DOHH2 (cell line): ENCODE measurements around the gene ST3GAL3.

ENCODE experiments used
- H3F3A ChIP-seq: fragments of 200-600 bp; sonication (generic), shearing (Covaris generic); 2 replicates; pipeline ENCODE4 v1.6.0; 2016; ENCODE audit warnings: antibody characterized with exemption, mild to moderate bottlenecking; ENCODE audit not compliant: control insufficient read depth, insufficient read depth
- H3K27ac ChIP-seq: fragments of 200-600 bp; sonication (generic); 2 replicates; pipeline ENCODE4 v1.5.1; 2014; ENCODE audit warnings: low read depth, mild to moderate bottlenecking, low read length, moderate library complexity
- H3K27me3 ChIP-seq: fragments of 200-600 bp; sonication (generic); 2 replicates; pipeline ENCODE4 v1.6.1; 2014; ENCODE audit warnings: mild to moderate bottlenecking, low read length, mixed read lengths; ENCODE audit not compliant: control insufficient read depth
- H3K36me3 ChIP-seq: fragments of 200-600 bp; sonication (generic); 2 replicates; pipeline ENCODE4 v1.6.1; 2014; ENCODE audit warnings: mild to moderate bottlenecking, low read length, moderate library complexity, mixed read lengths; ENCODE audit not compliant: control insufficient read depth
- H3K4me1 ChIP-seq: fragments of 200-600 bp; sonication (generic); 2 replicates; pipeline ENCODE4 v1.6.1; 2014; ENCODE audit warnings: mild to moderate bottlenecking, low read length, mixed read lengths; ENCODE audit not compliant: control insufficient read depth
- H3K4me2 ChIP-seq: fragments of 200-600 bp; sonication (generic); 2 replicates; pipeline ENCODE4 v1.6.0; 2014; ENCODE audit warnings: mild to moderate bottlenecking, low read length, moderate library complexity
- H3K4me3 ChIP-seq: fragments of 200-600 bp; sonication (generic); 2 replicates; pipeline ENCODE4 v1.5.1; 2014; ENCODE audit warnings: mild to moderate bottlenecking, low read length, mixed read lengths
- H3K79me2 ChIP-seq: fragments of 200-600 bp; sonication (generic); 2 replicates; pipeline ENCODE4 v1.6.1; 2014; ENCODE audit warnings: mild to moderate bottlenecking, low read length, mixed read lengths; ENCODE audit not compliant: control insufficient read depth
- H3K9me2 ChIP-seq: fragments of 200-600 bp; sonication (generic); replicated peaks from 2 replicates; pipeline ENCODE4 v1.6.1; 2014; ENCODE audit warnings: mild to moderate bottlenecking, low read length, mixed read lengths; ENCODE audit not compliant: control insufficient read depth
- H3K9me3 ChIP-seq: fragments of 200-600 bp; sonication (generic); 2 replicates; pipeline ENCODE4 v1.6.1; 2014; ENCODE audit warnings: antibody characterized with exemption, low read length, mixed read lengths; ENCODE audit not compliant: control insufficient read depth, insufficient read depth
- H4K20me1 ChIP-seq: fragments of 200-600 bp; sonication (generic); 2 replicates; pipeline ENCODE4 v1.6.0; 2014; ENCODE audit warnings: low read depth, mild to moderate bottlenecking, antibody characterized with exemption, low read length, moderate library complexity; ENCODE audit not compliant: control insufficient read depth, insufficient read depth
- CTCF ChIP-seq: fragments of 200-600 bp; sonication (generic); IDR thresholded peaks from one replicate; pipeline ENCODE4 v1.5.1; 2014; ENCODE audit warnings: antibody characterized with exemption, mild to moderate bottlenecking, low read depth, low read length; ENCODE audit not compliant: poor library complexity, severe bottlenecking
- EZH2phosphoT487 ChIP-seq: fragments of 200-600 bp; sonication (generic); IDR thresholded peaks from 2 replicates; pipeline ENCODE4 v1.6.1; 2017; ENCODE audit warnings: borderline replicate concordance, mild to moderate bottlenecking, antibody characterized with exemption, low read length, moderate library complexity, mixed read lengths

The ST3GAL3 gene

GRCh38 chr1:43834280-43835081 lies 127.1 kb downstream of the ST3GAL3 start:
- H3K27ac ChIP-seq = peak overlapping the region; percentile 97
- H3K79me2 ChIP-seq = peaks cover 5% of the 10 kb centered on the region; the same call in 1 of the 2 replicates
- TF ChIP-seq EZH2phosphoT487 = no peak
- no peak for TF ChIP-seq CTCF
- peaks cover 69% of the 10 kb centered on the region for H3K4me1 ChIP-seq
- H3K9me2 ChIP-seq = no peaks in the 10 kb centered on the region
- H4K20me1 ChIP-seq = no peaks in the 10 kb centered on the region
- no peaks in the 10 kb centered on the region for H3K9me3 ChIP-seq
- H3K4me2 ChIP-seq = peak overlapping the region; percentile 73
- H3K4me3 ChIP-seq = peak overlapping the region; percentile 67
- H3F3A ChIP-seq = peaks cover 13% of the 10 kb centered on the region
- peaks cover 31% of the 10 kb centered on the region for H3K36me3 ChIP-seq
- H3K27me3 ChIP-seq = no peaks in the 10 kb centered on the region

- Histone ChIP-seq H3K79me2 (peaks cover 5% of the 10 kb centered on the region; the same call in 1 of the 2 replicates), H3K36me3 (peaks cover 31% of the 10 kb centered on the region), H3K9me2 (no peaks in the 10 kb centered on the region), H4K20me1 (no peaks in the 10 kb centered on the region), H3K27me3 (no peaks in the 10 kb centered on the region), H3F3A (peaks cover 13% of the 10 kb centered on the region), H3K4me3 (peak overlapping the region; percentile 67), H3K9me3 (no peaks in the 10 kb centered on the region), H3K27ac (peak overlapping the region; percentile 97), H3K4me1 (peaks cover 69% of the 10 kb centered on the region), H3K4me2 (peak overlapping the region; percentile 73)
- TF ChIP-seq CTCF (no peak), EZH2phosphoT487 (no peak)
Observed at GRCh38 chr1:43835082-43836021, 128.0 kb downstream of the ST3GAL3 start.

GRCh38 chr1:43836267-43836951 lies 129.1 kb downstream of the ST3GAL3 start:
- TF ChIP-seq CTCF (no peak), EZH2phosphoT487 (no peak)
- H4K20me1 ChIP-seq = no peaks in the 10 kb centered on the region
- no peaks in the 10 kb centered on the region for H3K9me3 ChIP-seq
- peak overlapping the region; percentile 67 for H3K4me3 ChIP-seq
- H3K27me3 ChIP-seq = no peaks in the 10 kb centered on the region
- no peaks in the 10 kb centered on the region for H3K9me2 ChIP-seq
- peak overlapping the region; percentile 73 for H3K4me2 ChIP-seq
- peaks cover 5% of the 10 kb centered on the region; the same call in 1 of the 2 replicates for H3K79me2 ChIP-seq
- H3K27ac ChIP-seq = peak overlapping the region; percentile 97
- peaks cover 68% of the 10 kb centered on the region for H3K4me1 ChIP-seq
- H3F3A ChIP-seq = peaks cover 13% of the 10 kb centered on the region
- H3K36me3 ChIP-seq = peaks cover 36% of the 10 kb centered on the region
